CD4-positive, alpha-beta T cell treated with Interleukin-17A for 4 hours (primary cell): Measurements from ENCODE around the gene TENM4.

Experiments used
- DNase-seq: peaks from one replicate; pipeline ENCODE4 v3.0.0-alpha.2; 2020; ENCODE audit warnings: mixed read lengths

The TENM4 gene

GRCh38 chr11:79417069-79417920 lies 23.5 kb downstream of the TENM4 start:
- no peak for DNase-seq

GRCh38 chr11:79415912-79416311 lies 24.9 kb downstream of the TENM4 start:
- no peak for DNase-seq

- no peak for DNase-seq
Measured at GRCh38 chr11:79415411-79415810, 25.4 kb downstream of the TENM4 start.

GRCh38 chr11:79414644-79415317 lies 26.0 kb downstream of the TENM4 start:
- DNase-seq = no peak

- DNase-seq = no peak
Measured at GRCh38 chr11:79414041-79414440, 26.8 kb downstream of the TENM4 start.

GRCh38 chr11:79413268-79413667 lies 27.6 kb downstream of the TENM4 start:
- no peak for DNase-seq

- DNase-seq = no peak
Measured at GRCh38 chr11:79412761-79413160, 28.1 kb downstream of the TENM4 start.

GRCh38 chr11:79409330-79409729 lies 31.5 kb downstream of the TENM4 start:
- DNase-seq = no peak

GRCh38 chr11:79406376-79406775 lies 34.5 kb downstream of the TENM4 start:
- no peak for DNase-seq

- DNase-seq = no peak
Measured at GRCh38 chr11:79404806-79405205, 36.0 kb downstream of the TENM4 start.

- DNase-seq = no peak
Measured at GRCh38 chr11:79404325-79404724, 36.5 kb downstream of the TENM4 start.

GRCh38 chr11:79403839-79404238 lies 37.0 kb downstream of the TENM4 start:
- DNase-seq = no peak

- no peak for DNase-seq
Measured at GRCh38 chr11:79402912-79403311, 37.9 kb downstream of the TENM4 start.

GRCh38 chr11:79400717-79401330 lies 40.0 kb downstream of the TENM4 start:
- no peak for DNase-seq

GRCh38 chr11:79400206-79400605 lies 40.6 kb downstream of the TENM4 start:
- no peak for DNase-seq

GRCh38 chr11:79397252-79397651 lies 43.6 kb downstream of the TENM4 start:
- no peak for DNase-seq

- DNase-seq = no peak
Measured at GRCh38 chr11:79396674-79397073, 44.2 kb downstream of the TENM4 start.

GRCh38 chr11:79396001-79396400 lies 44.8 kb downstream of the TENM4 start:
- DNase-seq = no peak

- DNase-seq = no peak
Measured at GRCh38 chr11:79393362-79394043, 47.3 kb downstream of the TENM4 start.

- no peak for DNase-seq
Measured at GRCh38 chr11:79392161-79392560, 48.7 kb downstream of the TENM4 start.

GRCh38 chr11:79390923-79391322 lies 49.9 kb downstream of the TENM4 start:
- DNase-seq = no peak

GRCh38 chr11:79390477-79390876 lies 50.4 kb downstream of the TENM4 start:
- no peak for DNase-seq

- DNase-seq = no peak
Measured at GRCh38 chr11:79388201-79388600, 52.6 kb downstream of the TENM4 start.
